ENCODE measurements around the gene PPARD. TPM values are rescaled to one million over a fixed set of nuclear protein-coding genes. Genes with fewer than 3 reads are reported as not detected.

PPARD gene
- total and polyA plus RNA-seq, 2 of the 13 experiments (the other 11 are each of a cell fraction or from before 2014, with no cell fraction given): 6.1 to 13.3 TPM

GRCh38 chr6:35317483-35318195 is 24.7 kb upstream of the PPARD start (continued):
- no peak for TF ChIP-seq TSC22D2 (CRISPR knock-in tag; IDR thresholded peaks at IDR 0.05; ENCODE audit: borderline replicate concordance)
- 0 out of 2 replicates have a peak, but pooled peaks have one; percentile 29 for TF ChIP-seq HIC2 (CRISPR knock-in tag; IDR thresholded peaks at IDR 0.05; ENCODE audit: low read depth)
- TF ChIP-seq ZNF747 (CRISPR knock-in tag; IDR thresholded peaks at IDR 0.05; ENCODE audit: borderline replicate concordance): no peak
- no peak for TF ChIP-seq ZNF703 (CRISPR knock-in tag; IDR thresholded peaks at IDR 0.05; ENCODE audit: borderline replicate concordance)
- TF ChIP-seq ZBTB10 (CRISPR knock-in tag; IDR thresholded peaks at IDR 0.05; ENCODE audit: borderline replicate concordance): no peak
- TF ChIP-seq THAP8 (CRISPR knock-in tag; IDR thresholded peaks at IDR 0.05; ENCODE audit: borderline replicate concordance): peak; percentile 16; the same call in 1 of the 2 replicates
- no peak for TF ChIP-seq ZSCAN29 (CRISPR knock-in tag; conservative IDR thresholded peaks at IDR 0.05)
- no peak for TF ChIP-seq HMGXB3 (CRISPR knock-in tag; IDR thresholded peaks at IDR 0.05; ENCODE audit: borderline replicate concordance)
- TF ChIP-seq PHF21A (CRISPR knock-in tag; IDR thresholded peaks at IDR 0.05): peak; percentile 50; the same call in 1 of the 2 replicates
- no peak for TF ChIP-seq HDAC1 (CRISPR knock-in tag; IDR thresholded peaks at IDR 0.05)
- TF ChIP-seq HINFP (CRISPR knock-in tag; IDR thresholded peaks at IDR 0.05; ENCODE audit: low read depth): 0 out of 2 replicates have a peak, but pooled peaks have one; percentile 59
- no peak for TF ChIP-seq ZNF3 (CRISPR knock-in tag; IDR thresholded peaks at IDR 0.05)
- no peak for TF ChIP-seq FIP1L1 (IDR thresholded peaks at IDR 0.05; ENCODE audit: borderline replicate concordance, insufficient read depth, low read depth, low read length)
- no peak for TF ChIP-seq ZSCAN30 (CRISPR knock-in tag; IDR thresholded peaks at IDR 0.05)
- no peak for TF ChIP-seq FOXK1 (CRISPR knock-in tag; IDR thresholded peaks at IDR 0.05; ENCODE audit: borderline replicate concordance, low read depth)
- peak; percentile 73 for TF ChIP-seq ZNF333 (CRISPR knock-in tag; IDR thresholded peaks at IDR 0.05; ENCODE audit: borderline replicate concordance)
- no peak for TF ChIP-seq ZSCAN25 (CRISPR knock-in tag; IDR thresholded peaks at IDR 0.05)

Measured in HepG2 (cell line).